PFSK-1 (cell line): Measurements from ENCODE around the gene ATP2B2.

Experiments
- POLR2AphosphoS5 ChIP-seq: IDR thresholded peaks from 2 replicates; pipeline ENCODE4 v1.6.1; 2012; ENCODE audit warnings: low read depth, mild to moderate bottlenecking, control low read depth, low read length, moderate library complexity
- REST ChIP-seq, 2 experiments: IDR thresholded peaks; 2 replicates each; pipeline versions ENCODE4 v1.6.1 to v1.8.0; 2011 to 2012; ENCODE audit warnings: low read depth in 2 of 2, low read length in 2 of 2, control low read depth in 1 of 2, inconsistent platforms in 1 of 2, mild to moderate bottlenecking in 1 of 2, moderate library complexity in 1 of 2; ENCODE audit not compliant: insufficient read depth in 1 of 2
- SIN3A ChIP-seq: IDR thresholded peaks from 2 replicates; pipeline ENCODE4 v1.6.1; 2012; ENCODE audit warnings: mild to moderate bottlenecking, low read length, moderate library complexity, borderline replicate concordance; ENCODE audit not compliant: insufficient read depth
- TAF1 ChIP-seq: IDR thresholded peaks from 2 replicates; pipeline ENCODE4 v1.6.1; 2012; ENCODE audit warnings: low read length, control low read depth, borderline replicate concordance; ENCODE audit not compliant: insufficient read depth

DNA sequence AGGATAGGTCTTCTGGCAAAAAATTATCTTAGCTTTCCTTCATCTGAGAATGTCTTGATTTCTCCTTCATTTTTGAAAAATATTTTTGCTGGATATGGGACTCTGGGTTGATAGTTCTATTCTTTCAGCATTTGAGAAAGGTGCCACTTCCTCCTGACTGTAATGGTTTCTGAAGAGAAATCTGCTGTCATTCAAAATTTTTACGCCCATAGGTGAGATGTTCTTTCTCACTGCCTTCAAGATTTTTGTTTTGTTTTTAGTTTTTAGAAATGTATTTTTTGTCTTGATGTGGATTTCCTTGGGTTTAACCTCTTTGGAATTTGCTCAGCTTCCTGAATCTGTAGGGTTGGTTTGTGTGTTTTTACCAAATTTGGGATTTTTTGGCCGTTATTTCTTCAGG lies 37.1 kb upstream of the ATP2B2 start:
- TF ChIP-seq POLR2AphosphoS5 (no peak), TAF1 (no peak), SIN3A (no peak), REST (IDR thresholded peaks at IDR 0.05; ENCODE audit: insufficient read depth in 1 of 2, low read depth in 2 of 2, low read length in 2 of 2) (no peak)
